BJ (cell line): ENCODE measurements around the gene HEXIM1. TPM values are rescaled to one million over a fixed set of nuclear protein-coding genes. Genes with fewer than 3 reads are reported as not detected.

Experiments used
- CTCF ChIA-PET: fragments of 350-600 bp; formaldehyde crosslinking; extraction: SDS; loops from one replicate; lab custom pipeline; 2021; ENCODE audit warnings: antibody characterized with exemption, inconsistent platforms; lab: Yijun Ruan, JAX
- POLR2A ChIA-PET: fragments of 300-600 bp; sonication (Branson Sonifier 250); formaldehyde crosslinking; extraction: SDS; loops from one replicate; lab custom pipeline; 2021; ENCODE audit warnings: antibody characterized with exemption; lab: Charles Lee
- DNase-seq: peaks from one replicate; pipeline ENCODE4 v3.0.0-alpha.2; 2011; ENCODE audit warnings: low read depth
- H3K27me3 ChIP-seq: 2 replicates; pipeline ENCODE4 v1.6.0; 2011; ENCODE audit warnings: low read length; ENCODE audit not compliant: control insufficient read depth, insufficient read depth
- H3K36me3 ChIP-seq: 2 replicates; pipeline ENCODE4 v1.5.1; 2011; ENCODE audit warnings: low read length; ENCODE audit not compliant: control insufficient read depth, insufficient read depth
- H3K4me3 ChIP-seq: 2 replicates; pipeline ENCODE4 v1.5.1; 2011; ENCODE audit warnings: low read depth, mild to moderate bottlenecking, control low read depth, low read length
- CTCF ChIP-seq: IDR thresholded peaks from 2 replicates; pipeline ENCODE4 v1.5.1; 2011; ENCODE audit warnings: low read depth, mild to moderate bottlenecking, control low read depth, inconsistent platforms, low read length, moderate library complexity; ENCODE audit not compliant: insufficient read depth
- polyA plus RNA-seq: library from polyadenylated mRNA; depleted of rRNA; stranded (reverse); fragments of >200 nt; gene quantifications from 2 replicates; pipeline ENCODE4 v1.2.3, GENCODE V29; 2011

HEXIM1 gene
- polyA plus RNA-seq, 1 experiment: 16.0 TPM

- DNase-seq: peak; percentile 82
- Histone ChIP-seq H3K27me3 (no peaks in the 10 kb centered on the region), H3K4me3 (peak overlapping the region; percentile 58), H3K36me3 (no peaks in the 10 kb centered on the region; the same call in 1 of the 2 replicates)
- ChIA-PET POLR2A (interaction anchor here (0.5 to 5.2 kb wide), 2 partner anchors 14 to 51 kb away, joined by 3 to 66 read pairs; partner anchors contain the start of gene HEXIM2), CTCF (interaction anchor here (0.7 to 8.4 kb wide), 5 partner anchors 12 to 54 kb away, joined by 3 to 210 read pairs (median 62); partner anchors contain the start of genes ACBD4 and PLCD3)
- TF ChIP-seq CTCF: no peak
Observed at GRCh38 chr17:45146890-45147580, 1.2 kb upstream of the HEXIM1 start.

DNA sequence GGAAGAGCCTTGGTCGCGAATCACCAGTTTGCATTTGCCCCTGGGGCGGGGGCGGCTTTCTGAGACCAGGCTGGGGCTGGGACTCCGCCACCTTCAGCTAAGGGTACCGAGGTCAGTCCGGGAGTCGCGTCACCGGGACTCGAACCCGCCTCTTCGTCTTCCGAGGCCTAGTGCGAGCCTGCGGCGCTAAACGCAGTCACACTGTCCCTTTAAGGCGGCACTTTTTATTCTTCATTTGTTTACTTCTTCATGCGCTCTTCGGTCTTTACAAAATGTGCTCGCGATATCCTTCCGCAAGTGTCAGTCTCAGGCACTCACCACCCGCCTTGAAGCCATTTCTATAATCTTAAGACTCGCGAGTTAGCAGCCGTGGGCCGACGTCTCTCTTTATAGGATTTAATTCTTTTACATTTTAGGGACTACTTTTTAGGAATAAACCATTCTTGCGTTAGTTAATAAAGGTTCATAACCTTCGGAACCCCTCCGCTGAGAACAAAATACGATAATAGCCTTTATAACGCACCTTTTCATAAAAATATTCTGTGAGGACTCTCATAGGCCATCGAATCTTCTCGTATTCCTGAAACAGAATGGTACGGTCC lies 593 bp upstream of the HEXIM1 start:
- H3K4me3 ChIP-seq: peak overlapping the region; percentile 58
- no peaks in the 10 kb centered on the region for H3K27me3 ChIP-seq
- no peak for TF ChIP-seq CTCF
- ChIA-PET POLR2A (interaction anchor here (0.5 to 5.2 kb wide), 6 partner anchors 11 to 839 kb away, joined by 3 to 66 read pairs (median 9); partner anchors contain the start of genes HEXIM2 and RUNDC3A), CTCF (interaction anchor here (1.3 to 8.4 kb wide), 7 partner anchors 14 to 83 kb away, joined by 5 to 210 read pairs (median 62); partner anchors contain the start of genes ACBD4, HEXIM2 and PLCD3)
- DNase-seq: peak; percentile 73
- H3K36me3 ChIP-seq: no peaks in the 10 kb centered on the region; the same call in 1 of the 2 replicates

- peak; percentile 30 for DNase-seq
- H3K27me3 ChIP-seq: no peaks in the 10 kb centered on the region
- peak overlapping the region; percentile 91 for H3K4me3 ChIP-seq
- ChIA-PET CTCF (interaction anchor here (0.6 to 8.4 kb wide), 29 partner anchors 8 to 1037 kb away, joined by 3 to 210 read pairs (median 4); partner anchors contain the start of genes ACBD4, HEXIM2, MAP3K14 and PLCD3), POLR2A (interaction anchor here (0.5 to 5.2 kb wide), 14 partner anchors 9 to 1731 kb away, joined by 3 to 66 read pairs (median 5); partner anchors contain the start of genes ACBD4, C1QL1, FMNL1 and HEXIM2)
- no peaks in the 10 kb centered on the region; the same call in 1 of the 2 replicates for H3K36me3 ChIP-seq
- peak; percentile 93 for TF ChIP-seq CTCF
Observed at GRCh38 chr17:45149037-45149668, 878 bp downstream of the HEXIM1 start.

DNA sequence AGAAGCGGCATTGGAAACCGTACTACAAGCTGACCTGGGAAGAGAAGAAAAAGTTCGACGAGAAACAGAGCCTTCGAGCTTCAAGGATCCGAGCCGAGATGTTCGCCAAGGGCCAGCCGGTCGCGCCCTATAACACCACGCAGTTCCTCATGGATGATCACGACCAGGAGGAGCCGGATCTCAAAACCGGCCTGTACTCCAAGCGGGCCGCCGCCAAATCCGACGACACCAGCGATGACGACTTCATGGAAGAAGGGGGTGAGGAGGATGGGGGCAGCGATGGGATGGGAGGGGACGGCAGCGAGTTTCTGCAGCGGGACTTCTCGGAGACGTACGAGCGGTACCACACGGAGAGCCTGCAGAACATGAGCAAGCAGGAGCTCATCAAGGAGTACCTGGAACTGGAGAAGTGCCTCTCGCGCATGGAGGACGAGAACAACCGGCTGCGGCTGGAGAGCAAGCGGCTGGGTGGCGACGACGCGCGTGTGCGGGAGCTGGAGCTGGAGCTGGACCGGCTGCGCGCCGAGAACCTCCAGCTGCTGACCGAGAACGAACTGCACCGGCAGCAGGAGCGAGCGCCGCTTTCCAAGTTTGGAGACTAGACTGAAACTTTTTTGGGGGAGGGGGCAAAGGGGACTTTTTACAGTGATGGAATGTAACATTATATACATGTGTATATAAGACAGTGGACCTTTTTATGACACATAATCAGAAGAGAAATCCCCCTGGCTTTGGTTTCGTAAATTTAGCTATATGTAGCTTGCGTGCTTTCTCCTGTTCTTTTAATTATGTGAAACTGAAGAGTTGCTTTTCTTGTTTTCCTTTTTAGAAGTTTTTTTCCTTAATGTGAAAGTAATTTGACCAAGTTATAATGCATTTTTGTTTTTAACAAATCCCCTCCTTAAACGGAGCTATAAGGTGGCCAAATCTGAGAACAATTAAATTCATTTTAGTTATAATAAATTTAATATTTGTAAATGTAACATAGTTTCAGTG lies 1.7 kb downstream of the HEXIM1 start:
- H3K36me3 ChIP-seq: no peaks in the 10 kb centered on the region; the same call in 1 of the 2 replicates
- DNase-seq: no peak
- CTCF ChIA-PET: interaction anchor here (0.7 to 8.4 kb wide), 26 partner anchors 9 to 230 kb away, joined by 3 to 210 read pairs (median 4); partner anchors contain the start of genes ACBD4, HEXIM2, MAP3K14 and PLCD3
- POLR2A ChIA-PET: interaction anchor here (0.6 to 5.2 kb wide), 5 partner anchors 11 to 222 kb away, joined by 3 to 66 read pairs (median 5); partner anchors contain the start of genes FMNL1 and HEXIM2
- no peak for TF ChIP-seq CTCF
- no peaks in the 10 kb centered on the region for H3K27me3 ChIP-seq
- peak overlapping the region; percentile 91 for H3K4me3 ChIP-seq
